Spinal cord (tissue), 10 donors: Measurements from ENCODE around the gene CDH23. TPM values are rescaled to one million over a fixed set of nuclear protein-coding genes. Genes with fewer than 3 reads are reported as not detected.
A peak's percentile ranks its signal among the peaks of the same experiment; 100 is the strongest.

Source experiments
- DNase-seq, 6 donors: peaks; one replicate each; pipeline versions ENCODE4 v3.0.0 to v3.0.0-alpha.2; 2013 to 2015; ENCODE audit warnings: low spot score in 6 of 6, low read depth in 4 of 6
- H3K27ac ChIP-seq: one replicate; pipeline ENCODE4 v1.5.1; 2013; ENCODE audit warnings: low read depth, low read length, control low read depth
- H3K27me3 ChIP-seq: one replicate; pipeline ENCODE4 v1.6.1; 2013; ENCODE audit warnings: low read length; ENCODE audit not compliant: control insufficient read depth, insufficient read depth
- H3K36me3 ChIP-seq: one replicate; pipeline ENCODE4 v1.6.1; 2013; ENCODE audit warnings: low read length; ENCODE audit not compliant: control insufficient read depth, insufficient read depth
- H3K4me1 ChIP-seq: one replicate; pipeline ENCODE4 v1.6.1; 2013; ENCODE audit warnings: low read length; ENCODE audit not compliant: control insufficient read depth, insufficient read depth
- H3K4me3 ChIP-seq: one replicate; pipeline ENCODE4 v1.5.1; 2013; ENCODE audit warnings: low read depth, low read length, control low read depth
- H3K9me3 ChIP-seq: one replicate; pipeline ENCODE4 v1.6.1; 2013; ENCODE audit warnings: low read length; ENCODE audit not compliant: control insufficient read depth, insufficient read depth
- WGBS: methylation state at CpG from one replicate; pipeline ENCODE4 v1.1.5; 2013; ENCODE audit warnings: missing lambda C conversion rate; ENCODE audit not compliant: insufficient coverage; 5-methylcytosine and 5-hydroxymethylcytosine counted together
- polyA plus RNA-seq, 2 donors: library from polyadenylated mRNA; unstranded; fragments of 120-200 nt; gene quantifications; one replicate each; pipeline ENCODE4 v1.2.1, GENCODE V29; 2013; ENCODE audit not compliant: insufficient read length in 2 of 2
- total RNA-seq, 2 donors: library from RNA; depleted of rRNA in 1 of 2; stranded (reverse); fragments of 120-200 nt in 1 of 2; fragments of >200 nt in 1 of 2; gene quantifications; one replicate each; pipeline versions ENCODE4 v1.2.3 to v1.2.4, GENCODE V29; 2013 to 2014
- donor health status: healthy.

Gene CDH23
- total and polyA plus RNA-seq, 4 donors, result 15.6 to 24.2 (median 19.0) TPM

- Histone ChIP-seq H3K4me1 (peaks cover 26% of the 10 kb centered on the region), H3K36me3 (no peaks in the 10 kb centered on the region), H3K27ac (no peak overlapping the region), H3K4me3 (no peak overlapping the region), H3K9me3 (no peaks in the 10 kb centered on the region), H3K27me3 (no peaks in the 10 kb centered on the region)
- WGBS, result 71% methylated on average over 19 of the region's 21 CpGs
- DNase-seq, result peak in 1 of 6 donors; percentile 78
Observed at GRCh38 chr10:71582506-71583475, 186.1 kb downstream of the CDH23 start.

GRCh38 chr10:71584461-71584860 lies 187.7 kb downstream of the CDH23 start:
- H3K27me3 ChIP-seq, result no peaks in the 10 kb centered on the region
- no peaks in the 10 kb centered on the region for H3K36me3 ChIP-seq
- WGBS, result 82% methylated on average over 4 of the region's 5 CpGs
- H3K27ac ChIP-seq, result no peak overlapping the region
- peaks cover 26% of the 10 kb centered on the region for H3K4me1 ChIP-seq
- no peaks in the 10 kb centered on the region for H3K9me3 ChIP-seq
- no peak for DNase-seq
- H3K4me3 ChIP-seq, result no peak overlapping the region

GRCh38 chr10:71584902-71585563 lies 188.3 kb downstream of the CDH23 start:
- H3K36me3 ChIP-seq, result no peaks in the 10 kb centered on the region
- H3K4me3 ChIP-seq, result no peak overlapping the region
- H3K27ac ChIP-seq, result no peak overlapping the region
- no peaks in the 10 kb centered on the region for H3K27me3 ChIP-seq
- WGBS, result 91% methylated on average over 9 of the region's 10 CpGs
- peaks cover 26% of the 10 kb centered on the region for H3K4me1 ChIP-seq
- H3K9me3 ChIP-seq, result no peaks in the 10 kb centered on the region
- DNase-seq, result no peak

- WGBS, result 54% methylated on average over 8 of the region's 10 CpGs
- no peak overlapping the region for H3K27ac ChIP-seq
- no peaks in the 10 kb centered on the region for H3K9me3 ChIP-seq
- peaks cover 25% of the 10 kb centered on the region for H3K4me1 ChIP-seq
- H3K4me3 ChIP-seq, result no peak overlapping the region
- no peaks in the 10 kb centered on the region for H3K36me3 ChIP-seq
- no peaks in the 10 kb centered on the region for H3K27me3 ChIP-seq
- no peak for DNase-seq
Observed at GRCh38 chr10:71585564-71586290, 189.0 kb downstream of the CDH23 start.

GRCh38 chr10:71587941-71588573 lies 191.3 kb downstream of the CDH23 start:
- no peak for DNase-seq
- Histone ChIP-seq H3K36me3 (no peaks in the 10 kb centered on the region), H3K4me1 (peaks cover 12% of the 10 kb centered on the region), H3K4me3 (no peak overlapping the region), H3K27ac (no peak overlapping the region), H3K27me3 (no peaks in the 10 kb centered on the region), H3K9me3 (no peaks in the 10 kb centered on the region)
- WGBS, result 50% methylated on average over 2 of the region's 8 CpGs

GRCh38 chr10:71588685-71589084 lies 192.0 kb downstream of the CDH23 start:
- Histone ChIP-seq H3K4me1 (peaks cover 7% of the 10 kb centered on the region), H3K27ac (no peak overlapping the region), H3K9me3 (no peaks in the 10 kb centered on the region), H3K36me3 (no peaks in the 10 kb centered on the region), H3K4me3 (no peak overlapping the region), H3K27me3 (no peaks in the 10 kb centered on the region)
- 89% methylated on average over 4 of the region's 4 CpGs for WGBS
- DNase-seq, result no peak

- Histone ChIP-seq H3K36me3 (no peaks in the 10 kb centered on the region), H3K4me3 (no peak overlapping the region), H3K27me3 (no peaks in the 10 kb centered on the region), H3K27ac (no peak overlapping the region), H3K9me3 (no peaks in the 10 kb centered on the region), H3K4me1 (peaks cover 7% of the 10 kb centered on the region)
- 65% methylated on average over 7 of the region's 14 CpGs for WGBS
- DNase-seq, result no peak
Observed at GRCh38 chr10:71589617-71590551, 193.2 kb downstream of the CDH23 start.

GRCh38 chr10:71590781-71591350 lies 194.1 kb downstream of the CDH23 start:
- H3K27me3 ChIP-seq, result no peaks in the 10 kb centered on the region
- DNase-seq, result no peak
- H3K36me3 ChIP-seq, result no peaks in the 10 kb centered on the region
- no peaks in the 10 kb centered on the region for H3K9me3 ChIP-seq
- peaks cover 2% of the 10 kb centered on the region for H3K4me1 ChIP-seq
- 80% methylated on average over 5 of the region's 10 CpGs for WGBS
- no peak overlapping the region for H3K27ac ChIP-seq
- H3K4me3 ChIP-seq, result no peak overlapping the region
